HG02870 (cell line): ENCODE measurements around the gene ATP4B.

Source experiments
- ATAC-seq: cut with Tn5 transposase; IDR thresholded peaks from one replicate; pipeline ENCODE4 v1.9.1; 2021; ENCODE audit warnings: mild to moderate bottlenecking, moderate library complexity; ENCODE audit not compliant: unreplicated experiment

ATP4B gene

DNA sequence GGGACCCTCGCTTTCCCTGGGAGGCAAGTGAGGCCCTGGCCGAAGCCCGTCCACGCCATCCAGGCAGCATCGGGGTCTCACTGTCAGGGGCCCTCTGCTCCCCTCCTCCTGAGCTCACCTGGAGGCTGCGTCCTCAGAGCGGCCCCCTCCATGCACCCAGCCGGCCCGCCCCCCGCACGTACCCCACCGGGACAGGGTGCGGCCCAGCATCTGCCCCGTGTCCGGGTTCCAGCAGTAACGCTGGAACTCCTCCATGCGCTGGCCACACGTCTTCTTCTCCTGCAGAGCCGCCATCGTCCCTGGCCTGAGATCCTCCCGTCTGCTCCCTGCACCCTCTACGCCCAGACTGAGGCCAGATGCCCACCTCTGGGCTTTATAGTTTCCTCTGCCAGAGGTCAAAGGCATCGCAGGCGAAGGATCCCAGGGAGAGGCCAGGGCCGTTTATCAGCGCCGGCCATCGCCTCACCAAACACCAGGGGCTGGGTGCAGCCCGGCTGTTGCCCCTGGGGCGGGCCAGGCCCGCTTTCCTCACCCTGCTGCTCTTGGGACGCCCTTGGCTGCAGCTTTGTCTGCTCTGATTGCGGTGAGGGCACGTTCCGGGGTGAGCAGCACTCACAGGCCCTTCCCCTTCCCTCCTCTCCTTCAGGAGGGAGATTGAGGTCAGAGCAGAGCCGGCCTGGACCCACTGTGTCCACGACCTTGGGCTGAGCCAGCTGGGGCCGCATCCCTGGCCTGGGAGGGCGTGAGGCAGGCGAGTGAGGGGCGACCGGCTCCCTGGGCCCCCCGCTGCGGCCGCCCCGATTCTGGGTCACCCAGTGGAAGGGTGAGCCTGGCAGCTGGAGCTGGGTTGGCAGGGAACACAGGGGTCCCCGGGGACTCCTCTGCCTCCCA is at the start of gene ATP4B:
Gene ATP4B, minus strand, starts transcription at position 348 of the 891 bp plus-strand sequence. Its CDS starts 54 bp downstream, at position 294.
- no peak for ATAC-seq

DNA sequence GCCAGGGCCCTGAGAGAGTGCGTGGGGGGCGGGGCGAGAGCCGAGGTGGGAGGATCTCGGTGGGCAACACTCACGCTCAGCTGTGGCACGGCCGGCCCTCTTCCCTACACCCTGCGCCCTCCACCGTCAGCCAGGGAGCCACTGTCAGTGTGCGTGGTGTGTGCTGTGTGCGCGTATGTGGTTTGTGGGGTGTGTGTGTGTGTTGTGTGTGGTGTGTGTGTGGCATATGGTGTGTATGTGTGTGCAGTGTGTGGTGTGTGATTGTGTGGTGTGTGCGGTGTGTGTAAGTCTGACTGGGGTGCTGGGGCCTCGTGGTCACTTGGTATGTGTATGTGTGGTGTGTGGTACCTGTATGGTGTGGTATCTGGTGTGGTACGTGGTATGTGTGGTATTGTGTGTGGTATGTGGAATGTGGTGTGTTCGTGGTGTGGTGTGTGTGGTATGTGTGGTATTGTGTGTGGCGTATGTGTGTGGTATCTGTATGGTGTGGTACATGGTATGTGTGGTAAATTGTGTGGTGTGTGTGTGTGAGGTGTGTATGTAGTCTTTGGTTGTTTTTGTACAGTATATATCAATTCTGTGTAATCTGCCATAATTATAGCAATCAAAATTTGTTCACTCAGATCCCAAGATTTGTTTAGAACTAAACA is 14.1 kb upstream of the ATP4B start:
- no peak for ATAC-seq

DNA sequence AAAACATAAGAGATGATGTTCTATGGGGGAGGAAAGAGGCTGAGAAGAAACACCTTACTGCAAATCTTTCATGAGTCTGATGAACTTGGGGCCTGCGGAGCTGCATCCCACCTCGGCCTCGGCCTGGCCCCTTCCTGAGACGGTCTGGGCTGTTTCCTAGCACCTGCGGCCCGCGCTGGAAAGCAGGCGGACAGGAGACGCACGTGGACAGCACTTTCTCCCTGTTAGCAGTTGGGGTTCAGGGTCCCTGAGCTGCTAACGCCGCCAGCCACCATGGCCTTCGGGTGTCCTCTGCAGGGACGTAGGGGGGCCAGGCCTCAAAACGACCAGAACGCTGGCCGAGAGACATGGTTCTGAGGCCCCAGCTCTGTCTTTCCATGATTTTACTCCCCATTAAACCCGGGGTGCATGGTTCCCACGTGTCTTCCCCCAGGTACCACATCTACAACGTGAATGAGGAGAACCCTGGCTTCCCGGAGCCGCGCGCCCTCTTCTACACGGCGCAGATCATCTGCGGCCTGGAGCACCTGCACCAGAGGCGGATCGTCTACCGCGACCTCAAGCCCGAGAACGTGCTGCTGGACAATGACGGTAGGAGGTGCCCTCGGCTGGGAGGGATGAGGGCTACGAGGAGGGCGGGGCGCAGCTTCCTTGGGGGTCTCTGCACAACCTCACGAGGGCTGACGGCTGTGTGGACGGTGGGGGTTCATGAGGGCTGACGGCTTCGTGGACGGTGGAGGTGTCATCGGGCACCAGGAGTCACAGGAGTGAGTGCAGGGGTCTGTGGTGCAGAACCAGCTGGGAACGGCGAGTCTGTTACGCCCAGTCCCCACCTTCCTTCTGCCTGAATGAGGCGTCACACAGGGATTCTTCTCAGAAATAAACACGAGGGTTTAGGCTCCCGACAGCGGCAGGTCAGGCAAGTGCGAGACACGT is 13.3 kb upstream of the ATP4B start:
- ATAC-seq = no peak

DNA sequence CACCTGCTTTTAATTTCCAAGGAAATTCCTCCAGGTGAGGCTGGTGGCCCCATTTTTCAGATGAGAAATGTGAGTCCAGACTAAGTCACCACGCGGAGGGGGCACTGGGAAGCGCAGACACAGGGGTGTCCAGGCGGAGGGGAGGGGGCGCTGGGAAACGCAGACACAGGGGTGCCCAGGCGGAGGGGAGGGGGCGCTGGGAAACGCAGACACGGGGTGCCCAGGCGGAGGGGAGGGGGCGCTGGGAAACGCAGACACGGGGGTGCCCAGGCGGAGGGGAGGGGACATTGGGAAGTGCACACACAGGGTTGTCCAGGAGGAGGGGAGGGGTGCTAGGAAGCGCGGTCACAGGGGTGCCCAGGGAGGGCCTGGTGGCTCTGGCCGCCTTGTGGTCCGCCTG is 12.5 kb upstream of the ATP4B start:
- ATAC-seq = no peak

DNA sequence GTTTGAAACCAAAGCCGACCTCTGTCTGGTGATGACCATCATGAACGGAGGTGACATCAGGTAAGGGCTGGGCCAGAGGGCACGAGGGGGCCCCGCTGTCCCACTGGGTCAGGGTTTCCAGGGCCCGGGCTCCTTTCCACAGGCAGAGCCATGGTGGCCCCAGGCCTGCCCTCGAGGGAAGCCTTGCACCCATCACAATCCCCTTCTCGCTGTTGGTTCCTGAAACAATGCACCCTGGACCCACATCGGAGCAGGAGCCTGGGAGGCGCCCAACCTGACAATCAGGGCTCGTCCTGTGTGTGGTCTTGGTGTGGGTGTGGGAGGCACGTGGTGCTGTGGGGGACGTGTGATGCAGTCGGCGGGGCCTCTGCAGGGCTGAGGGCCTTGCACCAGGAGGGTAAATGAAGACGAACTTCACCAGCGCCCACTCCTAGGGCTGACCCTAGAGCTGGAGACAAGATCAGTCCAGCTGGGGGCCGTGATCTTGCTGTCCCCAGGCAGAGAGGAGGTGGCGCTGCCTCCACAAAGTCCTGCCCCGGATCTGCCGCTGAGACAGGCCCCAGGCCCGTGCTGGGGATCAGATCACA is 11.8 kb upstream of the ATP4B start:
- ATAC-seq = no peak

DNA sequence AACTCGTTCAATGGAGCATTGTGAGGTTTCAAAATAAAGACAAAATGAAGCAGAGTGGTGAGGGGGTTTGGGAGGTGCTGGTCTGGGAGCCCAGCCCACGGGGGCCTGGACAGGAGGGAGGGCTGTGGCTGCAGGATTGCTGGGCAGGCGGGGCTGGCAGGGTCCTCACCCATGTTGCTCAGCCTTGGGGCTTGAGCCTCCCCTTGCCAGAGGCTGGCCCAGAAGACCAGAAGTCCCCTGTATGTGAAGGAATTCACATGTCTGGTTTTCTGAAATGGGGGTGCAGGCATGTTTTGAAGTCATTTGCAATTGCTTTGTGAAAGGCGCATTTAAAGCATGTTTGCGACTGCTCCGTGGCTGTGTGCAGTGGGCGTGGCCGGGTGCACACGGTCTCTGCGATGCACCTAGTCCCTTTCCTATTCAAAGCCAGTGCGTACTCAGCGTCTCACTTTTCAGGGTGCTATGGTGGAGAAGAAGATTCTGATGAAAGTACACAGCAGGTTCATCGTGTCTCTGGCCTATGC is 11.3 kb upstream of the ATP4B start:
- no peak for ATAC-seq

DNA sequence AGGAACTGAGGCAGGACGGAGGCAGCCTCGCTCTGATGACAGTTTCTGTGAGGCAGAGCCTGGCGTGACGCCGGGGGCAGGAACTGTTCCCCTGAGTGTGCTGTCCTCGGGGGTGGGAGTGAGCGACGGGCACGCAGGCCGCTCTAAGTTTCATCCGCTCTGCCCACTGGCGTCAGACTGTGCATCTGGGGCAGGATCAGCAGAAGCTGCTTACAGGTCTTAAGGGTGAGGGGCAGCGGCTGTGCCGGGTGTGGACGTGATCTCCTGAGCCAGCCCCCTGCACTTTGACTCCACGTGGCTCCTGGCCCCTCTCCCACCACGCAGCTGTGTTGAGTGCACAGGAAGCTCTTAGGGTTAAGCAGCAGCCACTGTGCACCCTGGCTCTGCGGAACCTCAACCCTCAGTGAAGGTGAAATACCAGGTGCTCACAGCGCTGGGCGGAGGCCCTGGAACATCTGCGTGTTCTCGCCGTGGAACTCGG is 10.5 kb upstream of the ATP4B start:
- ATAC-seq = no peak

DNA sequence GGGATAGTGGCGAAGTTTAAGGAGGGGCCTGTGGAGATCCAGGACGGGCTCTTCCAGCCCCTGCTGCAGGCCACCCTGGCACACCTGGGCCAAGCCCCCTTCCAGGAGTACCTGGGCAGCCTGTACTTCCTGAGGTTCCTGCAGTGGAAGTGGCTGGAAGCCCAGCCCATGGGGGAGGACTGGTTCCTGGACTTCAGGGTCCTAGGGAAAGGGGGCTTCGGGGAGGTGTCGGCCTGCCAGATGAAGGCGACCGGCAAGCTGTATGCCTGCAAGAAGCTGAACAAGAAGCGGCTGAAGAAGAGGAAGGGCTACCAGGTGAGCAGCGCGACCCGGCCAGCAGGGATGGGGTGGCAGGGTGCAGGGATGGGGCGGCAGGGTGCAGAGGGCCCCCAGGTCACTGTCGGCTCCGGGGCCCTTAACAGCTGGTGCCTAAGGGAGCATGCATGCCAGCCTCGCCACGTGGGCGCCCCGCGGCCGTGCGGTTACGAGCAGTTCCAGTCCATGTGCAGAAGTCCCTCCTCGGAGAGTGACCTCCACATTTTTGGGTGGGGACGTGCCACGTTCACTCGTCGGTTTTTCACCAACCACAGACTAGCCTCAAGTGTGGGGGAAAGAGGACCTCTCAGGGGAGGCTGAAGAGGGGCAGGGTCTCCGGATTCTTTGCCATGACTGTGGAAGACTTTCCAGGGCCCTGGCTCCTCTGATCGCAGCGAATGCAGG is 9.9 kb upstream of the ATP4B start:
- ATAC-seq = no peak

DNA sequence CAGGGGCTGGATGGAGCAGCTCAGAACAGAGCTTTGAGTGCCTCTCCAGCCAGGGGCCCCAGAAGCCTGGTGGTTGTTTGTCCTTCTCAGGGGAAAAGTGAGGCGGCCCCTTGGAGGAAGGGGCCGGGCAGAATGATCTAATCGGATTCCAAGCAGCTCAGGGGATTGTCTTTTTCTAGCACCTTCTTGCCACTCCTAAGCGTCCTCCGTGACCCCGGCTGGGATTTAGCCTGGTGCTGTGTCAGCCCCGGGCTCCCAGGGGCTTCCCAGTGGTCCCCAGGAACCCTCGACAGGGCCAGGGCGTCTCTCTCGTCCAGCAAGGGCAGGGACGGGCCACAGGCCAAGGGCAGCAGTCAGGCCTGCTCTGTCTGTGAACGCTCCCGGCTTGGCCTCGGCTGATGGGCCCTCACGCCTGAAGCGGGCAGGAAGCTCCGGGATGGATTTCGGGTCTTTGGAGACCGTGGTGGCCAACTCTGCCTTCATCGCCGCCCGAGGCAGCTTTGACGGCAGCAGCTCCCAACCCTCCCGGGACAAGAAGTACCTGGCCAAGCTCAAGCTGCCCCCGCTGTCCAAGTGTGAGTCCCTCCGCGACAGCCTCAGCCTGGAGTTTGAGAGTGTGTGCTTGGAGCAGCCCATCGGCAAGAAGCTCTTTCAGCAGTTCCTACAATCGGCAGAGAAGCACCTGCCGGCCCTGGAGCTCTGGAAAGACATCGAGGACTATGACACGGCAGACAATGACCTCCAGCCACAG is 9.1 kb upstream of the ATP4B start, which contains the start of gene GRK1:
Gene GRK1, plus strand, starts transcription at position 269 of the 751 bp plus-strand sequence. Its CDS starts 168 bp downstream, at position 437.
- no peak for ATAC-seq

DNA sequence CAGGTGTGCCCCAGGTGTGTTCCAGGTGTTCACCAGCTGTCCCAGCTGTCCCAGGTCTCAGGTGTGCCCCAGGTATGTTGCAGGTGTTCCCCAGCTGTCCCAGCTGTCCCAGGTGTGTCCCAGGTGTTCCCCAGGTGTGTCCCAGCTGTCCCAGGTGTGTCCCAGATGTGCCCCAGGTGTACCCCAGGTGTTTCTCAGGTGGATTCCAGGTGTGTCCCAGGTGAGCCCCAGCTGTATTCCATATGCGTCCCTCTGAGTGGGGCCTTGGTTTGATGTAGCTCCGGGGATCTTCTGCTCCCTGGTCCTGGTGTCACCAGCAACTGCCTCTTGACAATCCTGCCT is 8.3 kb upstream of the ATP4B start:
- ATAC-seq = no peak

DNA sequence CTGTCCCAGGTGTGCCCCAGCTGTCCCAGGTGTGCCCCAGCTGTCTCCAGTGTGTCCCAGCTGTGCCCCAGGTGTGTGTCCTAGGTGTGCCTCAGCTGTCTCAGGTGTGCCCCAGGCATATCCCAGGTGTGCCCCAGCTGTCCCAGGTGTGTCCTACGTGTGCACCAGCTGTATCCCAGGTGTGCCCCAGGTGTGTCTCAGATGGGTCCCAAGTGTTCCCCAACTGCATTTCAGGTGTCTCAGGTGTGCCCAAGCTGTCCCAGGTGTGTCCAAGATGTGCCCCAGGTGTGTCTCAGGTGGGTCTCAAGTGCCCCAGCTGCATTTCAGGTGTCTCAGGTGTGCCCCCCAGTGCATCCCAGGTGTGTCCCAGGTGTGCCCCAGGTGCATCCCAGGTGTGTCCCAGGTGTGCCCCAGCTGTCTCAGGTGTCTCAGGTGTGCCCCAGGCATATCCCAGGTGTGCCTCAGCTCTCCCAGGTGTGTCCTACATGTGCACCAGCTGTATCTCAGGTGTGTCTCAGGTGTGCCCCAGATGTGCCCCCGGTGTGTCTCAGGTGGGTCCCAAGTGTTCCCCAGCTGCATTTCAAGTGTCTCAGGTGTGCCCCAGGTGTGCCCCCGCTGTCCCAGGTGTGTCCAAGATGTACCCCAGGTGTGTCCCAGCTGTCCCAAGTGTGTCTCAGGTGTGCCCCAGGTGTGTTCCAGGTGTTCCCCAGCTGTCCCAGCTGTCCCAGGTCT is 7.8 kb upstream of the ATP4B start:
- no peak for ATAC-seq

DNA sequence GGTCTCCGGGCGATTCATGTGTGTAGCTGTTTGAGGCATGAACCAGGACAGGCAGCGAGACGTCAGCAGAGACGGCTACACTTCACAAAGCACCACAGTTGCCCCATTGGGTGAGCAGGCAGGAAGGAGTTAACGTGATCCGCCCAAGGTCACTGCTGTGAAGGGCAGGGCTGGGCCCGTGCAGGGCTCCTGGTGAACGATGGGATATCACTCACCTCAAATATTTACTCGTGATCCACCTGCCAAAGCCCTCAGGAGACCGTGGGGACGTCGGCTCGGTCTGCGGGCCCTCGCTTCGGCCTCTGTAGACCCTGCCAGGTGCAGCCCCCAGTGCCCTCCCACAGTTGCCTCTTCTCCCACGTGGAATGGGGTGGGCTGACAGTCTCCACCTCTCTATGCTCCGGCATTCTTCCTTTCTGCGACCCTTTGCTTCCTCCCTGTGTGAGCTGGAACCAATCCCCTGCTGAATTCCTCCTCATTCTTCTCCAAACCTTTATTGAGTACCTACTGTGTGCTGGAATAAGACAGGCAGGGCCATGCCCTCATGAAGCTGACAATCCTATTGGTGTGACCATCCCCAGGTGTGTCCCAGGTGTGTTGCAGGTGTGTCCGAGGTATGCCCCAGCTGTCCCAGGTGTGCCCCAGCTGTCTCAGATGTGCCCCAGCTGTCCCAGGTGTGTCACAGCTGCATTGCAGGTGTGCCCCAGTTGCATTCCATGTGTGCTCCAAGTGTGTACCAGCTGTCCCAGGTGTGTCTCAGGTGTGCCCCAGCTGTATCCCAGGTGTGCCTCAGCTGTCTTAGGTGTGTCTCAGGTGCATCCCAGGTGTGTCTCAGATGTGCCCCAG is 7.0 kb upstream of the ATP4B start:
- no peak for ATAC-seq

DNA sequence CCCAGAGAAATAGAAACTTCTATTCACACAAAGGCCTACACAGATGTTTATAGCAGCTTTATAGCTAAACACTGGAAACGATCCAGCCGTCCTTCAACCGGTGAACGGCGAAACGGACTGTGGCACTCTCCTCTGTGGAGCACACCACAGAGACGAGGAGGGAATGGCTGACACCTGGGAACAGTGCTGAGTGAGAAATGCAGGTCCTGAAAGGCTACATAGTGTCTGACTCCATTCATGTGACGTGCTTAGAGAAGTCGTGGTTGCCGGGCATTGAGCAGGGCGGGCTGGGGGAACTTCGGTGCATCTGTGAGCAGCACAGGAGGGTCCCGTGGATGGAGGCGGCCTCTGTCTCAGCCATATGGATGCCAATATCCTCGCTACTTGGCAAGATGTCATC is 5.9 kb upstream of the ATP4B start:
- no peak for ATAC-seq

DNA sequence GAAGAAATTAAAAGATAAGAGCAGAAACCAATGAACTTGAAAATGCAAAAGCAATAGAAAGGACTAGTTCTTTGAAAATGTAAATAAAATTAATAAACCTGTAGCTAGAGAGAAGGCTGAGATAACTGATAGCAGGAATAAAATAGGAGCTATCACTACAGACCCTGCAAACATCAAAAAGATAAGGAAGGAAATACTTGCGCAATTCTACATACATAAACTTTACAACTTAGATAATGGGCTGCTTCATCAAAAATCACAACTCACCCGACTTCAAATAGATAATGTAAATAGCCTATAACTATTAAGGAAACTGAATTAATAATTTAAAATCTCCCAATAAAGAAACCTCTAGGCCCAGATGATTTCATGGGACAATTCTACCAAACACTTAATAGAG is 3.5 kb upstream of the ATP4B start:
- ATAC-seq = no peak

DNA sequence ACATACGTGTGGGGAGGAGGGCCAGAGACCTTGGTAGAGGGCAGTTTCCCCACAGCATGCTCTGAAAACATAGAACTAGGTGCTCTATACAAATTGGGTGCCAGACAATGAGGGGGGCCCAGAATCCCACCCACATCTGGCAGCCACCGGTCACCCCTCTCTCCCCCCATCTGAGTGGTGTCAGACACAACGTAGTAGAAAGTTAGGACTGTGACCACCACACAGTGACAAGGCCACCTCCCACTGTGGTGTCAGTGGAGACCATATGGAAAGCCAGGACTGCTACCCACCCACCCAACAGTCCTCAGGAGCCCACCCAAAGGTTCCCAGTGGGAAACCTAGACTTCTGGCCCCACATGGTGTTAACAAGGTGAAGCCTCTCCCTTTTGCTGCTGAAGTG is 2.1 kb upstream of the ATP4B start:
- no peak for ATAC-seq

DNA sequence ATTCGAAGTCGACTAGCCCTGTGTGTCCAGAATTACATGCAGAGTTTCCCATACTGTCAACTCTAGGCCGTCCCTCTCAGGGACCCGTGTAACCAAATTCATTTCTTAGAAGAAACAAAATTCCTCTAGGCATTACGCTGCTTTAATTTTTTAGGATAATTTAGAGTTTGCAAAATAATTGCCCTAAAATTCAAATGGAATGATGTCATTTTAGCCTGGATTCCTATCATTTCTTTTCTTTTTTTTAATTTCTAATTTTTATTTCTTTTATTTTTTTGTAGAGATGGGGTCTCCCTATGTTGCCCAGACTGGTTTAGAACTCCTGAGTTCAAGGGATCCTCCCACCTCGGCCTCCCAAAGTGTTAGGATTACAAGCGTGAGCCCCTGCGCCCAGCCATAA is 1.3 kb upstream of the ATP4B start:
- ATAC-seq = no peak

DNA sequence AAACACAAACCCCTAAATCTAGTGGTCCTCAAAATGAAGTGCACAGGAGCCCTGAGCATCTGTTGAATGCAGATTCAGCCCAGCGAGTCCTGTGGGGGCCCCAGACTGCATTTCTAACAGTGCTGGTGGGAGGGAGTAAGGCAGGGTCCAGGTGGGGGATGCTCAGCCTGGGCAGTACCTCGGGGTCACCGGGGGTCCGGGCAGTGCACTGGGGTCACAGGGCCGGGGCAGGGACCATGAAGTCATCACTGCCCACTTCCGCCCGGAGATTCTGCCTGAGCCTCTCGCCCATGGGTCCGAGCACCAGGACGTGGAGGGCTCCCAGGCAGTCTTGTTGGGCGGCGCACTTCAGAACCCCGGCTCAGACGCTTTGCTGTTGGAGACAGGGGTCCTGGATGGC is 838 bp upstream of the ATP4B start:
- no peak for ATAC-seq
